OCI-LY7 (cell line): ENCODE measurements around the gene MLPH.

Source experiments
- EZH2phosphoT487 ChIP-seq: fragments of 200-600 bp; sonication (generic); IDR thresholded peaks from 2 replicates; pipeline ENCODE4 v1.6.1; 2018; ENCODE audit warnings: low read depth, borderline replicate concordance, mild to moderate bottlenecking, mixed run types, antibody characterized with exemption, low read length, moderate library complexity, mixed read lengths
- TF ChIP-seq, protein P1 (sequence below): fragments of 200-600 bp; sonication (generic); conservative IDR thresholded peaks from 2 replicates; pipeline ENCODE4 v1.5.1; 2014; ENCODE audit warnings: mild to moderate bottlenecking, antibody characterized with exemption, low read length, moderate library complexity, mixed read lengths

GRCh38 chr2:237509905-237510304, 22.9 kb downstream of the MLPH start:
- TF ChIP-seq, protein P1, sequence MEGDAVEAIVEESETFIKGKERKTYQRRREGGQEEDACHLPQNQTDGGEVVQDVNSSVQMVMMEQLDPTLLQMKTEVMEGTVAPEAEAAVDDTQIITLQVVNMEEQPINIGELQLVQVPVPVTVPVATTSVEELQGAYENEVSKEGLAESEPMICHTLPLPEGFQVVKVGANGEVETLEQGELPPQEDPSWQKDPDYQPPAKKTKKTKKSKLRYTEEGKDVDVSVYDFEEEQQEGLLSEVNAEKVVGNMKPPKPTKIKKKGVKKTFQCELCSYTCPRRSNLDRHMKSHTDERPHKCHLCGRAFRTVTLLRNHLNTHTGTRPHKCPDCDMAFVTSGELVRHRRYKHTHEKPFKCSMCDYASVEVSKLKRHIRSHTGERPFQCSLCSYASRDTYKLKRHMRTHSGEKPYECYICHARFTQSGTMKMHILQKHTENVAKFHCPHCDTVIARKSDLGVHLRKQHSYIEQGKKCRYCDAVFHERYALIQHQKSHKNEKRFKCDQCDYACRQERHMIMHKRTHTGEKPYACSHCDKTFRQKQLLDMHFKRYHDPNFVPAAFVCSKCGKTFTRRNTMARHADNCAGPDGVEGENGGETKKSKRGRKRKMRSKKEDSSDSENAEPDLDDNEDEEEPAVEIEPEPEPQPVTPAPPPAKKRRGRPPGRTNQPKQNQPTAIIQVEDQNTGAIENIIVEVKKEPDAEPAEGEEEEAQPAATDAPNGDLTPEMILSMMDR, result no peak
- no peak for TF ChIP-seq EZH2phosphoT487
